Keratinocyte (primary cell): ENCODE results near the gene FAM219A.

Experiments
- CTCF ChIP-seq, 3 experiments: IDR thresholded peaks in 1 of 3; conservative IDR thresholded peaks in 1 of 3; optimal IDR thresholded peaks in 1 of 3; 2 replicates in 2 of 3; 3 replicates in 1 of 3; pipeline versions ENCODE3 to v1.5.1; 2011; ENCODE audit warnings: low read length in 3 of 3, mild to moderate bottlenecking in 3 of 3, moderate library complexity in 2 of 3, control low read depth in 1 of 3, inconsistent platforms in 1 of 3; ENCODE audit not compliant: insufficient read depth in 2 of 3; ENCODE audit errors: extremely low read depth in 1 of 3
- EZH2 ChIP-seq: IDR thresholded peaks from one replicate; pipeline ENCODE4 v1.6.1; 2012; ENCODE audit warnings: inconsistent platforms, mild to moderate bottlenecking, low read length, moderate library complexity

- no peak for TF ChIP-seq CTCF (optimal IDR thresholded peaks at IDR 0.05 in 1 of 3, IDR thresholded peaks at IDR 0.05 in 1 of 3, conservative IDR thresholded peaks at IDR 0.05 in 1 of 3; ENCODE audit: extremely low read depth in 1 of 3, insufficient read depth in 2 of 3, low read length in 3 of 3)
- TF ChIP-seq EZH2 = no peak
Measured at GRCh38 chr9:34479431-34479866, 21.1 kb upstream of the FAM219A start.
